Suprapubic skin (tissue), 4 donors: ENCODE data around the gene CDK1.

Experiments used
- CTCF ChIP-seq, 2 donors: fragments of 200-600 bp in 1 of 2; fragments of 450-650 bp in 1 of 2; sonication (generic) in 1 of 2; IDR thresholded peaks; one replicate each; pipeline ENCODE4 v1.5.1; 2016 to 2019; ENCODE audit warnings: antibody characterized with exemption in 2 of 2, mild to moderate bottlenecking in 1 of 2, moderate library complexity in 1 of 2
- POLR2A ChIP-seq, 2 donors: fragments of 450-650 bp; IDR thresholded peaks; one replicate each; pipeline ENCODE4 v1.6.1; 2017; ENCODE audit warnings: antibody characterized with exemption in 2 of 2, mild to moderate bottlenecking in 2 of 2, moderate library complexity in 2 of 2
- POLR2AphosphoS5 ChIP-seq, 3 donors: sonication (generic); formaldehyde crosslinking; IDR thresholded peaks; one replicate each; pipeline ENCODE4 v1.6.1; 2017; ENCODE audit warnings: antibody characterized with exemption in 3 of 3

DNA sequence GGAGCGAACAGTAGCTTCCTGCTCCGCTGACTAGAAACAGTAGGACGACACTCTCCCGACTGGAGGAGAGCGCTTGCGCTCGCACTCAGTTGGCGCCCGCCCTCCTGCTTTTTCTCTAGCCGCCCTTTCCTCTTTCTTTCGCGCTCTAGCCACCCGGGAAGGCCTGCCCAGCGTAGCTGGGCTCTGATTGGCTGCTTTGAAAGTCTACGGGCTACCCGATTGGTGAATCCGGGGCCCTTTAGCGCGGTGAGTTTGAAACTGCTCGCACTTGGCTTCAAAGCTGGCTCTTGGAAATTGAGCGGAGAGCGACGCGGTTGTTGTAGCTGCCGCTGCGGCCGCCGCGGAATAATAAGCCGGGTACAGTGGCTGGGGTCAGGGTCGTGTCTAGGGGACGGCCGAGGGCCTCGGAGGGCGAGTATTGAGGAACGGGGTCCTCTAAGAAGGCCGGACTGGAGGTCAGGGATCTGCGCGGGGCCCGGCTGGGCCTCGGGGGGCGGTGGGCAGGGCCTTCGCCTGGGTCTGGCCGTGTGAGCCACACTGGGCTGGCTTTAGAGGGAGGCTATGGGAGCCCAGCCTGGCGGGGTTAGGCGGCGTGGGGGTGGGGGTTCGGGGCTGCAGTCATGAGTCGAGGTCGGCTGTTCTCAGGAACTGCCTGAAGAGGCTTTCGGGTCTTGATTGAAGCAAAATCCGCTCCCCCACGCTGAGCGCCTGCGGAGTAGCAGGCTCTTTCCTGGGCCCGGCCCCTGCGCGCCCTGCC lies at the start of gene CDK1:
- TF ChIP-seq CTCF (IDR thresholded peaks at IDR 0.05) = no peak
- TF ChIP-seq POLR2A (IDR thresholded peaks at IDR 0.05) = no peak
- no peak for TF ChIP-seq POLR2AphosphoS5 (IDR thresholded peaks at IDR 0.05)
